Panc1 (cell line): ENCODE data around the gene MSH2.

ENCODE experiments used
- POLR2AphosphoS5 ChIP-seq: IDR thresholded peaks from 2 replicates; pipeline ENCODE4 v1.6.1; 2012; ENCODE audit warnings: mild to moderate bottlenecking, low read depth, low read length, moderate library complexity
- TCF7L2 ChIP-seq: IDR thresholded peaks from 2 replicates; pipeline ENCODE4 v1.6.1; 2011; ENCODE audit warnings: mild to moderate bottlenecking, low read depth, low read length, inconsistent platforms
- TF ChIP-seq, protein P1 (sequence below), 2 experiments: IDR thresholded peaks; 2 replicates each; pipeline ENCODE4 v1.6.1; 2011 to 2012; ENCODE audit warnings: low read depth in 2 of 2, control low read depth in 1 of 2, low read length in 1 of 2, mild to moderate bottlenecking in 1 of 2, moderate library complexity in 1 of 2; ENCODE audit not compliant: insufficient read depth in 1 of 2
- TF ChIP-seq, protein P2 (sequence below): fragments of 450-650 bp; IDR thresholded peaks from 2 replicates; pipeline ENCODE4 v1.5.1; 2017; ENCODE audit warnings: mild to moderate bottlenecking

DNA sequence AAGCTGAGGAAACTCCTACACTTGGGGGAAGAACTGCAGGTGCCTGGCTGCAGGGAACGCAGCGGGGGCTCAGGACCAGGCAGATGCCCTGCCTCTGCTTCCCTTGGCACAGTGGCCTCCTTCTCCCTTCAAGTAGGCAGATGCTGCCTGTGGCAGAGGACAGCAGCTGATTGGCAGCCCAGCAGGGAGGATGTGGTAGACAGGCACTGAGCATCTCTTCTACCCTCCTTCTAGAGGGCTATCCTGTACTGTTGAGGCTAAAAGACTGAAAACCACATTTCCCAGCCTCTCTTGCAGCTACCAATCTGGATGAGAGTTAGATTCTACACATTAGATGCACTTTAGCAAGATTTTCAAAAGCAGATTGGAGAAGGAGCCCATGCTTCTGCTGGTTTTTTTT, 105.7 kb downstream of the MSH2 start:
- no peak for TF ChIP-seq TCF7L2
- TF ChIP-seq, protein P1, sequence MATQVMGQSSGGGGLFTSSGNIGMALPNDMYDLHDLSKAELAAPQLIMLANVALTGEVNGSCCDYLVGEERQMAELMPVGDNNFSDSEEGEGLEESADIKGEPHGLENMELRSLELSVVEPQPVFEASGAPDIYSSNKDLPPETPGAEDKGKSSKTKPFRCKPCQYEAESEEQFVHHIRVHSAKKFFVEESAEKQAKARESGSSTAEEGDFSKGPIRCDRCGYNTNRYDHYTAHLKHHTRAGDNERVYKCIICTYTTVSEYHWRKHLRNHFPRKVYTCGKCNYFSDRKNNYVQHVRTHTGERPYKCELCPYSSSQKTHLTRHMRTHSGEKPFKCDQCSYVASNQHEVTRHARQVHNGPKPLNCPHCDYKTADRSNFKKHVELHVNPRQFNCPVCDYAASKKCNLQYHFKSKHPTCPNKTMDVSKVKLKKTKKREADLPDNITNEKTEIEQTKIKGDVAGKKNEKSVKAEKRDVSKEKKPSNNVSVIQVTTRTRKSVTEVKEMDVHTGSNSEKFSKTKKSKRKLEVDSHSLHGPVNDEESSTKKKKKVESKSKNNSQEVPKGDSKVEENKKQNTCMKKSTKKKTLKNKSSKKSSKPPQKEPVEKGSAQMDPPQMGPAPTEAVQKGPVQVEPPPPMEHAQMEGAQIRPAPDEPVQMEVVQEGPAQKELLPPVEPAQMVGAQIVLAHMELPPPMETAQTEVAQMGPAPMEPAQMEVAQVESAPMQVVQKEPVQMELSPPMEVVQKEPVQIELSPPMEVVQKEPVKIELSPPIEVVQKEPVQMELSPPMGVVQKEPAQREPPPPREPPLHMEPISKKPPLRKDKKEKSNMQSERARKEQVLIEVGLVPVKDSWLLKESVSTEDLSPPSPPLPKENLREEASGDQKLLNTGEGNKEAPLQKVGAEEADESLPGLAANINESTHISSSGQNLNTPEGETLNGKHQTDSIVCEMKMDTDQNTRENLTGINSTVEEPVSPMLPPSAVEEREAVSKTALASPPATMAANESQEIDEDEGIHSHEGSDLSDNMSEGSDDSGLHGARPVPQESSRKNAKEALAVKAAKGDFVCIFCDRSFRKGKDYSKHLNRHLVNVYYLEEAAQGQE (IDR thresholded peaks at IDR 0.05; ENCODE audit: insufficient read depth in 1 of 2, low read depth in 2 of 2, low read length in 1 of 2) = no peak
- no peak for TF ChIP-seq POLR2AphosphoS5
- TF ChIP-seq, protein P2, sequence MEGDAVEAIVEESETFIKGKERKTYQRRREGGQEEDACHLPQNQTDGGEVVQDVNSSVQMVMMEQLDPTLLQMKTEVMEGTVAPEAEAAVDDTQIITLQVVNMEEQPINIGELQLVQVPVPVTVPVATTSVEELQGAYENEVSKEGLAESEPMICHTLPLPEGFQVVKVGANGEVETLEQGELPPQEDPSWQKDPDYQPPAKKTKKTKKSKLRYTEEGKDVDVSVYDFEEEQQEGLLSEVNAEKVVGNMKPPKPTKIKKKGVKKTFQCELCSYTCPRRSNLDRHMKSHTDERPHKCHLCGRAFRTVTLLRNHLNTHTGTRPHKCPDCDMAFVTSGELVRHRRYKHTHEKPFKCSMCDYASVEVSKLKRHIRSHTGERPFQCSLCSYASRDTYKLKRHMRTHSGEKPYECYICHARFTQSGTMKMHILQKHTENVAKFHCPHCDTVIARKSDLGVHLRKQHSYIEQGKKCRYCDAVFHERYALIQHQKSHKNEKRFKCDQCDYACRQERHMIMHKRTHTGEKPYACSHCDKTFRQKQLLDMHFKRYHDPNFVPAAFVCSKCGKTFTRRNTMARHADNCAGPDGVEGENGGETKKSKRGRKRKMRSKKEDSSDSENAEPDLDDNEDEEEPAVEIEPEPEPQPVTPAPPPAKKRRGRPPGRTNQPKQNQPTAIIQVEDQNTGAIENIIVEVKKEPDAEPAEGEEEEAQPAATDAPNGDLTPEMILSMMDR = no peak
